ENCODE measurements around the gene SNN. TPM values are rescaled to one million over a fixed set of nuclear protein-coding genes. Genes with fewer than 3 reads are reported as not detected.
A peak's percentile ranks its signal among the peaks of the same experiment; 100 is the strongest.

SNN gene
- total and polyA plus RNA-seq, 7 donors, result 5.1 to 15.3 (median 13.0) TPM

DNA sequence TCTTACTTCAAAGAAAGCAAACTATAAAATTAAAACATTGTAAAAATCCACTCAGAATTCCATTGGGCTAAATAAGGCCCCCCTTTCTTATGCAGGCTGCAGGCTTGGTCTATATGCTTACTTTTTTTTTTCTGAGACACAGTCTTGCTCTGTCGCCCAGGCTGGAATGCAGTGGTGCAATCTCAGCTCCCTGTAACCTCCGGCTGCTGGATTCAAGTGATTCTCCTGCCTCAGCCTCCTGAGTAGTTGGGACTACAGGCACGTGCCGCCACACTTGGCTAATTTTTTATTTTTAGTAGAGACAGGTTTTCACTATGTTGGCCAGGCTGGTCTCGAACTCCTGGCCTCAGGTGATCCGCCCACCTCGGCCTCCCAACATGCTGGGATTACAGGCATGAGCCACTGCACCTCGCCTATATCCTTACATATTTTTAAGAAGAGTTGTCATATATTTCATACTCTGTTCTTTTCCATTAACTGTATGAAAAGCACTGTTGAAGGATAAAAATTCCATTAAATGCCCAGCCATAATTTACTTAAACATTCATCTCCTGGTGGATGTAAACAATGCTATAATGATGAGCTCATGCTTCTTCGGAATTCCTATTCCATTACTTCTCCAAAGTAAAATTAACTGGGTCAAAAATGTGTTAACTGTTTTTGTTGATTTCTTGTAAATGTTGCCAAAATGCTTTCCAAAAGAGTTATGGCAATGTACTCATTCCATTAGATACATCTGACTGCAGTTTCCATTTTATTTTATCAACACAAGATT lies 17.8 kb downstream of the SNN start:
- Histone ChIP-seq H3K4me1 (peaks cover 0 to 71% (median 59%) of the 10 kb centered on the region in 4 donors), H3K27ac (peak overlapping the region in 3 of 4 donors; percentile 47 to 76 (median 50)), H3K36me3 (peaks cover under 1 to 43% (median 22%) of the 10 kb centered on the region in 4 donors), H3K9me3 (no peaks in the 10 kb centered on the region), H3K27me3 (no peaks in the 10 kb centered on the region), H3K4me3 (no peak overlapping the region)
- intact Hi-C loops (cut with DNase I), result no loop called here
- WGBS, 2 donors, result 83 to 89% methylated on average over 9 of the region's 9 CpGs
- peak; percentile 53 for DNase-seq
- TF ChIP-seq CTCF (IDR thresholded peaks at IDR 0.05) (no peak), POLR2AphosphoS5 (IDR thresholded peaks at IDR 0.05) (no peak), EP300 (IDR thresholded peaks at IDR 0.05) (no peak), POLR2A (IDR thresholded peaks at IDR 0.05) (no peak)

- no peak overlapping the region for H3K4me3 ChIP-seq
- H3K36me3 ChIP-seq, result peaks cover 6 to 51% (median 30%) of the 10 kb centered on the region in 4 donors
- no peaks in the 10 kb centered on the region for H3K9me3 ChIP-seq
- no peak for DNase-seq
- H3K27me3 ChIP-seq, result no peaks in the 10 kb centered on the region
- peaks cover 0 to 66% (median 51%) of the 10 kb centered on the region in 4 donors for H3K4me1 ChIP-seq
- peak overlapping the region in 3 of 4 donors; percentile 50 to 76 (median 56) for H3K27ac ChIP-seq
- intact Hi-C loops (cut with DNase I), result no loop called here
- WGBS, 2 donors, result 72 to 88% methylated on average over 6 of the region's 6 CpGs
- TF ChIP-seq POLR2A (IDR thresholded peaks at IDR 0.05) (no peak), EP300 (IDR thresholded peaks at IDR 0.05) (no peak), POLR2AphosphoS5 (IDR thresholded peaks at IDR 0.05) (no peak), CTCF (IDR thresholded peaks at IDR 0.05) (no peak)
Observed at GRCh38 chr16:11686713-11687380, 18.6 kb downstream of the SNN start.

DNA sequence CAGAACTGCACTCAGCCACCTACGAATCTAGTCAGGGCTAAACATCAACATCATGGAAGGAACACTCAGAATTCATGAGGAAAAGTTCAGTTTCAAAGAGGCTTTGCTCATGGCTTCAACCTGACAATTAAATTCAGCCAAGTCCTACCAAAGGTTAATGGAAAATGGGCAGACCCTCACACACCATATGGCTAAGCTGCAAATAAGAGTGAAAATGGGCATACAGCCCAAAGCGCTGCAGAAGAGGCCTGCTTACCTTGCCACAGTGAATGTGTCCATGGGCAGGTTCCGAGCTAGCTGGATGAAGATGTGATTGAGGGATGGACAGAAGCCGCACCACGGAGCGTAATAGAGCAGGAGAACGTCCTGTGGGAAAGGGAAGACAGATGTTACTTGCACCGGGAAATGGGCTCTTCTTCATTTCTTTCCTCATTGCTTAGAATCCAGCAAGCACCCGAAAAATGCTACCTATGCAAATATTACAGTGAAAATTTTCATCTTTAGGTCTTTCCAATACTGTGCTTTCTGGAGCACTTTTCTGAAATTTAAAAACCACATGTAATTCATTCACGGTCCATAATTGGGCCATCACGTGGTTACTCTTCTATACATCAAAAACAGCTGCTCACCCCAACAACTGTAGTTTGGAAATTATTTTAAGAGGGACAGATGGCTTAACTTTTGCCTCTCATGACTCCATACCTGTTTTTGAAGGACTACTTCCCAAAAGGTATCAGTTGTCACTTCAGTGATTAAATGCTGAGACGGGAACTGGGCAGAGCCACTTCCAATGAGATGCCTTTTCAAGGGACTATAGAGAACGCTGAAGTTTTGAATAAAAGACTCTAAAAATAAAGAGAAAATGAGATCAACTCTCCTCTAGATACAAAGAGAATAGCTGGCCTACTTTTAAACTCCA lies 19.6 kb downstream of the SNN start:
- TF ChIP-seq POLR2AphosphoS5 (IDR thresholded peaks at IDR 0.05), result no peak
- TF ChIP-seq CTCF (IDR thresholded peaks at IDR 0.05), result no peak
- WGBS, 2 donors, result 89 to 94% methylated on average over 13 of the region's 13 CpGs
- H3K27ac ChIP-seq, result peak overlapping the region in 3 of 4 donors; percentile 50 to 76 (median 56)

GRCh38 chr16:11688520-11688886 lies 20.2 kb downstream of the SNN start:
- no peak for DNase-seq
- Histone ChIP-seq H3K4me1 (peaks cover 0 to 50% (median 38%) of the 10 kb centered on the region in 4 donors), H3K36me3 (peaks cover 6 to 55% (median 28%) of the 10 kb centered on the region in 4 donors), H3K27ac (peak overlapping the region in 3 of 4 donors; percentile 41 to 76 (median 56)), H3K4me3 (no peak overlapping the region), H3K9me3 (no peaks in the 10 kb centered on the region), H3K27me3 (no peaks in the 10 kb centered on the region)
- intact Hi-C loops (cut with DNase I), result no loop called here
- TF ChIP-seq EP300 (IDR thresholded peaks at IDR 0.05) (no peak), POLR2A (IDR thresholded peaks at IDR 0.05) (no peak), POLR2AphosphoS5 (IDR thresholded peaks at IDR 0.05) (no peak), CTCF (IDR thresholded peaks at IDR 0.05) (no peak)
- WGBS, 2 donors, result 86 to 87% methylated on average over 1 of the region's 1 CpG

More for the DNA sequence above, 19.6 kb downstream of the SNN start:
- Histone ChIP-seq H3K27me3 (no peaks in the 10 kb centered on the region), H3K4me1 (peaks cover 0 to 56% (median 43%) of the 10 kb centered on the region in 4 donors), H3K4me3 (no peak overlapping the region), H3K36me3 (peaks cover 6 to 61% (median 31%) of the 10 kb centered on the region in 4 donors), H3K9me3 (no peaks in the 10 kb centered on the region)
- intact Hi-C loops (cut with DNase I), result no loop called here
- peak; percentile 48 for DNase-seq

Measured in sigmoid colon (tissue), 7 donors.